Smooth muscle cell (in vitro differentiated cells): ENCODE measurements around the gene RGS18. TPM values are rescaled to one million over a fixed set of nuclear protein-coding genes. Genes with fewer than 3 reads are reported as not detected.
"Not testable (repeated sequence)": the region's sequence is repeated elsewhere in the genome, so short reads cannot be mapped to it uniquely, and the experiment has no call there.

Experiments
- DNase-seq: peaks from one replicate; lab custom pipeline; 2025; ENCODE audit not compliant: unreplicated experiment; lab: John Stamatoyannopoulos, UW
- H2AFZ ChIP-seq: fragments of 200-600 bp; sonication (generic); 2 replicates; pipeline ENCODE4 v1.6.0; 2016; ENCODE audit warnings: antibody characterized with exemption, low read depth, mild to moderate bottlenecking
- H3F3A ChIP-seq: fragments of 200-600 bp; sonication (generic); 2 replicates; pipeline ENCODE4 v1.6.0; 2017; ENCODE audit warnings: antibody characterized with exemption, low read depth
- H3K27ac ChIP-seq: fragments of 200-600 bp; sonication (generic); 2 replicates; pipeline ENCODE4 v1.5.1; 2016; ENCODE audit warnings: low read depth, mild to moderate bottlenecking
- H3K27me3 ChIP-seq: fragments of 200-600 bp; sonication (generic); 2 replicates; pipeline ENCODE4 v1.6.1; 2016; ENCODE audit warnings: low read depth, mild to moderate bottlenecking
- H3K36me3 ChIP-seq: fragments of 200-600 bp; sonication (generic); 2 replicates; pipeline ENCODE4 v1.5.1; 2016; ENCODE audit warnings: low read depth
- H3K4me1 ChIP-seq: fragments of 200-600 bp; sonication (generic); 2 replicates; pipeline ENCODE4 v1.5.1; 2016; ENCODE audit warnings: low read depth
- H3K4me2 ChIP-seq: fragments of 200-600 bp; sonication (generic); 2 replicates; pipeline ENCODE4 v1.6.0; 2016; ENCODE audit warnings: mild to moderate bottlenecking
- H3K4me3 ChIP-seq: fragments of 200-600 bp; sonication (generic); 2 replicates; pipeline ENCODE4 v1.5.1; 2016; ENCODE audit warnings: mild to moderate bottlenecking
- H3K79me2 ChIP-seq: fragments of 200-600 bp; sonication (generic); 2 replicates; pipeline ENCODE4 v1.6.0; 2016; ENCODE audit warnings: low read depth, mild to moderate bottlenecking
- H3K9ac ChIP-seq: fragments of 200-600 bp; sonication (generic); 2 replicates; pipeline ENCODE4 v1.6.0; 2016; ENCODE audit warnings: low read depth
- H3K9me3 ChIP-seq: fragments of 200-600 bp; sonication (generic); replicated peaks from 2 replicates; pipeline ENCODE4 v1.5.1; 2016; ENCODE audit warnings: low read depth
- H4K20me1 ChIP-seq: fragments of 200-600 bp; sonication (generic); 2 replicates; pipeline ENCODE4 v1.6.0; 2016; ENCODE audit warnings: low read depth
- WGBS: methylation state at CpG from one replicate; pipeline ENCODE4 v1.1.7; 2016; ENCODE audit warnings: low lambda C conversion rate; 5-methylcytosine and 5-hydroxymethylcytosine counted together
- polyA plus RNA-seq: library from polyadenylated mRNA; unstranded; fragments of >200 nt; fragmentation: Nextera tagmentation; extraction: Ambion mirVana; gene quantifications from 2 replicates; pipeline ENCODE4 v1.2.1, GENCODE V29; 2016
- total RNA-seq: library from RNA; depleted of rRNA; stranded (reverse); fragments of >200 nt; gene quantifications from 2 replicates; pipeline ENCODE4 v1.2.3, GENCODE V29; 2014
- TF ChIP-seq, protein P1 (sequence below): fragments of 200-600 bp; sonication (generic); IDR thresholded peaks from 2 replicates; pipeline ENCODE4 v1.5.1; 2017; ENCODE audit warnings: borderline replicate concordance, mild to moderate bottlenecking, antibody characterized with exemption; ENCODE audit not compliant: insufficient read depth, poor library complexity, severe bottlenecking

Gene RGS18
- total and polyA plus RNA-seq, 2 experiments from 2014 or later = not detected

DNA sequence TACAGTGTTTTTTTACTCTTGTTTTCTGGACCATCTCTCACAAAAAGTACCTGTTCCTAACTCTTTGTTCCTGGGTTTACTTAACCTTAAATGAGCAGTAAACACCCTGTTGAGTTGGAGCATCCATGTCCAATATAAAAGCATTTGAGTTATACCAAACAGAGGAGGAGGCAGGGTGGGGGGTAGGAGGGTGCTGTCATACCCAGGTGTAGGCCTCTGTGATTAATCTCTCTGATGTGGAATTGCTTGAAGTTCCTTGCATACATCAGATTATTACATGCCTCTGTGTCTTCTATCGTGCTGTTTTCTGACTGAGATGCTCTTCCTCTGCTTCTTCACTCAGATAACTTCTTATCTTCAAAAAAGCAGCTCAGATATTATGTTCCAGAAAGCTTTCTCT, 28.1 kb upstream of the RGS18 start:
- no peaks in the 10 kb centered on the region for H3K79me2 ChIP-seq
- no peak overlapping the region for H2AFZ ChIP-seq
- H3K4me1 ChIP-seq = no peaks in the 10 kb centered on the region
- H3K9ac ChIP-seq = no peak overlapping the region
- no peaks in the 10 kb centered on the region for H3K27me3 ChIP-seq
- no peaks in the 10 kb centered on the region for H3K9me3 ChIP-seq
- TF ChIP-seq, protein P1, sequence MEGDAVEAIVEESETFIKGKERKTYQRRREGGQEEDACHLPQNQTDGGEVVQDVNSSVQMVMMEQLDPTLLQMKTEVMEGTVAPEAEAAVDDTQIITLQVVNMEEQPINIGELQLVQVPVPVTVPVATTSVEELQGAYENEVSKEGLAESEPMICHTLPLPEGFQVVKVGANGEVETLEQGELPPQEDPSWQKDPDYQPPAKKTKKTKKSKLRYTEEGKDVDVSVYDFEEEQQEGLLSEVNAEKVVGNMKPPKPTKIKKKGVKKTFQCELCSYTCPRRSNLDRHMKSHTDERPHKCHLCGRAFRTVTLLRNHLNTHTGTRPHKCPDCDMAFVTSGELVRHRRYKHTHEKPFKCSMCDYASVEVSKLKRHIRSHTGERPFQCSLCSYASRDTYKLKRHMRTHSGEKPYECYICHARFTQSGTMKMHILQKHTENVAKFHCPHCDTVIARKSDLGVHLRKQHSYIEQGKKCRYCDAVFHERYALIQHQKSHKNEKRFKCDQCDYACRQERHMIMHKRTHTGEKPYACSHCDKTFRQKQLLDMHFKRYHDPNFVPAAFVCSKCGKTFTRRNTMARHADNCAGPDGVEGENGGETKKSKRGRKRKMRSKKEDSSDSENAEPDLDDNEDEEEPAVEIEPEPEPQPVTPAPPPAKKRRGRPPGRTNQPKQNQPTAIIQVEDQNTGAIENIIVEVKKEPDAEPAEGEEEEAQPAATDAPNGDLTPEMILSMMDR = no peak
- no peaks in the 10 kb centered on the region for H4K20me1 ChIP-seq
- H3K4me3 ChIP-seq = no peak overlapping the region
- H3K4me2 ChIP-seq = no peak overlapping the region
- H3K27ac ChIP-seq = no peak overlapping the region
- no peaks in the 10 kb centered on the region for H3F3A ChIP-seq
- WGBS = 91% methylated on average over 1 of the region's 1 CpG
- DNase-seq = no peak
- no peaks in the 10 kb centered on the region for H3K36me3 ChIP-seq

DNA sequence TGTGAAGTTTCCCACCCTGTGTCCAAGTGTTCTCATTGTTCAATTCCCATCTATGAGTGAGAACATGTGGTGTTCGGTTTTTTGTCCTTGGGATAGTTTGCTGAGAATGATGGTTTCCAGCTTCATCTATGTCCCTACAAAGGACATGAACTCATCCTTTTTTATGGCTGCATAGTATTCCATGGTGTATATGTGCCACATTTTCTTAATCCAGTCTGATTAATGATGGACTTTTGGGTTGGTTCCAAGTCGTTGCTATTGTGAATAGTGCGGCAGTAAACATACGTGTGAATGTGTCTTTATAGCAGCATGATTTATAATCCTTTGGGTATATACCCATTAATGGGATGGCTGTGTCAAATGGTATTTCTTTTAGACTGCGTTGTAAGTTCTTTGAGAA, 27.4 kb upstream of the RGS18 start:
- not testable (repeated sequence) for H3F3A ChIP-seq, H3K4me2 ChIP-seq, H3K9ac ChIP-seq, DNase-seq, H3K79me2 ChIP-seq, H3K4me1 ChIP-seq, H2AFZ ChIP-seq, H3K27me3 ChIP-seq, H3K27ac ChIP-seq, H3K9me3 ChIP-seq, H3K36me3 ChIP-seq, H4K20me1 ChIP-seq, H3K4me3 ChIP-seq
- 90% methylated on average over 5 of the region's 5 CpGs for WGBS

DNA sequence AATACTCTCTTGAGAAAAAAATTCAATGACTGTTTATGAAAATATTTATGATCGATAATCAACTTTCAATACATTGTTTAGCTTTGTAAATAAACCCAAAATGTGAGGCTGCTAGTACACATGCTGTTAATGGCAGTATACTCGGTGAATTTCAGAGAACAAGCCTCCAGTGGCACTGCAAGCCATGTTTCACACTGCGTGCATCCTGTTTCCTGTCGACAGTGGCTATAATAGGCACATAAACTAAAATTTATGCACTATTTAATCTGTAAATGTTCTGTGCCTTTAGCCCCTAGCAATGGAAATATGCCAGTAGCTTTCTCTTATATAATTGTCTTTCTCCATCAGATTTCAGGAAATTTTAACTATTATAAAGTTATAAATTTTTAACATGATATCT, 26.3 kb upstream of the RGS18 start:
- Histone ChIP-seq H3K27ac (no peak overlapping the region), H3K4me1 (no peaks in the 10 kb centered on the region), H3K36me3 (no peaks in the 10 kb centered on the region), H3K4me2 (no peak overlapping the region), H3K4me3 (no peak overlapping the region), H3F3A (no peaks in the 10 kb centered on the region), H3K9ac (no peak overlapping the region), H4K20me1 (no peaks in the 10 kb centered on the region), H2AFZ (no peak overlapping the region), H3K9me3 (no peaks in the 10 kb centered on the region), H3K79me2 (no peaks in the 10 kb centered on the region), H3K27me3 (no peaks in the 10 kb centered on the region)
- 80% methylated on average over 4 of the region's 4 CpGs for WGBS
- DNase-seq = no peak
- TF ChIP-seq, protein P1 = no peak

DNA sequence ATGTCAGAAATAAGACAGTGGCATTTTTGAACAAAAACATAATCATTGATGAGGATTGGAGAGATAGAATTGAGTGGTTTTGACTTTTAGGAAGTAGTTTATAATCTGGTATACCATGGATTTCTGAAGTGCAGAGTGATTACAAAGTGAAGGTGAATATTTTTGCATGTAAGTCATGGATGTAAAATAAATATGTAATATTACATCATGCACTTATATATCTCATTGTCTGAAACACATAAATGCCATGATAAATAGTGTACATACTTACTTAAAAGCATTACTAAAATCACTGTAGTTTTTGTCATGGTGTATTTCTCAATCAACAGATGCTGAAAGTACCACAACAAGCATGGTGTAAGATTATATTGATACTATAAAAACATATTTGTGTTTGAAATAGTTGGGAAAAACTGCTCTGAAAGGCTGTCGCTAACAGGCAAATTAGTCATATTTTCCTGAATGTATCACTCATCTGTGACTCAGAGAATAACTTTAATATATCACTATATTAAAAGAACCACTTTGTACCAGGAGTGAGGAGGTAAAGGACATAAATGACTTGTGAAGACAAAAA, 24.8 kb upstream of the RGS18 start:
- TF ChIP-seq, protein P1 = no peak
- H3K4me3 ChIP-seq = no peak overlapping the region
- H3K27me3 ChIP-seq = no peaks in the 10 kb centered on the region
- H3K36me3 ChIP-seq = no peaks in the 10 kb centered on the region
- no peak overlapping the region for H3K9ac ChIP-seq
- no peak overlapping the region for H3K4me2 ChIP-seq
- H3F3A ChIP-seq = no peaks in the 10 kb centered on the region
- H3K9me3 ChIP-seq = no peaks in the 10 kb centered on the region
- H3K79me2 ChIP-seq = no peaks in the 10 kb centered on the region
- no peak for DNase-seq
- no peak overlapping the region for H2AFZ ChIP-seq
- no peak overlapping the region for H3K27ac ChIP-seq
- H3K4me1 ChIP-seq = no peaks in the 10 kb centered on the region
- WGBS = 83% methylated on average over 1 of the region's 1 CpG
- H4K20me1 ChIP-seq = no peaks in the 10 kb centered on the region
